Left kidney (tissue), 8 donors: Measurements from ENCODE around the gene DNER. TPM values are rescaled to one million over a fixed set of nuclear protein-coding genes. Genes with fewer than 3 reads are reported as not detected.
"Not testable (repeated sequence)": the region's sequence is repeated elsewhere in the genome, so short reads cannot be mapped to it uniquely, and the experiment has no call there.

Experiments
- DNase-seq: peaks from one replicate; pipeline ENCODE4 v3.0.0-alpha.2; 2013
- long read RNA-seq, 8 donors: transcript quantifications; one replicate each; lab custom pipeline, GENCODE V29; 2026
- polyA plus RNA-seq: library from polyadenylated mRNA; unstranded; fragments of 120-200 nt; gene quantifications from one replicate; pipeline ENCODE4 v1.2.1, GENCODE V29; 2013; ENCODE audit not compliant: insufficient read length

The DNER gene
- 67.2 TPM for polyA plus RNA-seq
- long read RNA-seq, donor 1, transcript DNER-201 (13 exons, 3,260 nt): major isoform, 14 of 14 reads
- long read RNA-seq, donor 1, partial matches to known transcripts: 0 of 14 reads
- long read RNA-seq, donor 1, other reads (novel, unspliced or antisense): 0 of 14 reads
- long read RNA-seq, donor 2, transcript DNER-201 (13 exons, 3,260 nt): major isoform, 9 of 9 reads
- long read RNA-seq, donor 2, partial matches to known transcripts: 0 of 9 reads
- long read RNA-seq, donor 2, other reads (novel, unspliced or antisense): 0 of 9 reads
- long read RNA-seq, donor 3, transcript DNER-201 (13 exons, 3,260 nt): major isoform, 6 of 6 reads
- long read RNA-seq, donor 3, partial matches to known transcripts: 0 of 6 reads
- long read RNA-seq, donor 3, other reads (novel, unspliced or antisense): 0 of 6 reads
- long read RNA-seq, donor 4: 0 reads
- long read RNA-seq, donor 5, transcript DNER-201 (13 exons, 3,260 nt): major isoform, 9 of 9 reads
- long read RNA-seq, donor 5, partial matches to known transcripts: 0 of 9 reads
- long read RNA-seq, donor 5, other reads (novel, unspliced or antisense): 0 of 9 reads
- long read RNA-seq, donor 6, transcript DNER-201 (13 exons, 3,260 nt): major isoform, 10 of 10 reads
- long read RNA-seq, donor 6, partial matches to known transcripts: 0 of 10 reads
- long read RNA-seq, donor 6, other reads (novel, unspliced or antisense): 0 of 10 reads
- long read RNA-seq, donor 7, transcript DNER-201 (13 exons, 3,260 nt): major isoform, 13 of 18 reads
- long read RNA-seq, donor 7, partial matches to known transcripts: 5 of 18 reads
- long read RNA-seq, donor 7, other reads (novel, unspliced or antisense): 0 of 18 reads
- long read RNA-seq, donor 8, transcript DNER-201 (13 exons, 3,260 nt): major isoform, 9 of 9 reads
- long read RNA-seq, donor 8, partial matches to known transcripts: 0 of 9 reads
- long read RNA-seq, donor 8, other reads (novel, unspliced or antisense): 0 of 9 reads

- no peak for DNase-seq
These were observed at the start of gene DNER for GRCh38 chr2:229714080-229714735. Gene DNER (minus strand): TSS chr2:229714555. CDS start chr2:229714423, 132 bp downstream.

GRCh38 chr2:229761663-229762062 lies 47.3 kb upstream of the DNER start:
- DNase-seq: no peak

- DNase-seq: not testable (repeated sequence)
These were observed 43.1 kb upstream of the DNER start for GRCh38 chr2:229757462-229757861.

GRCh38 chr2:229752970-229753729 lies 38.8 kb upstream of the DNER start:
- DNase-seq: no peak

- no peak for DNase-seq
These were observed 35.4 kb upstream of the DNER start for GRCh38 chr2:229749779-229750178.

- DNase-seq: no peak
These were observed 34.6 kb upstream of the DNER start for GRCh38 chr2:229748950-229749349.

GRCh38 chr2:229742691-229743090 lies 28.3 kb upstream of the DNER start:
- not testable (repeated sequence) for DNase-seq

GRCh38 chr2:229740279-229740678 lies 25.9 kb upstream of the DNER start:
- DNase-seq: no peak

- DNase-seq: no peak
These were observed 23.8 kb upstream of the DNER start for GRCh38 chr2:229738024-229738625.

GRCh38 chr2:229734410-229734809 lies 20.1 kb upstream of the DNER start:
- DNase-seq: no peak

- no peak for DNase-seq
These were observed 19.4 kb upstream of the DNER start for GRCh38 chr2:229733611-229734245.

GRCh38 chr2:229732897-229733296 lies 18.5 kb upstream of the DNER start:
- no peak for DNase-seq

GRCh38 chr2:229731916-229732315 lies 17.6 kb upstream of the DNER start:
- no peak for DNase-seq

GRCh38 chr2:229731363-229731762 lies 17.0 kb upstream of the DNER start:
- no peak for DNase-seq

- no peak for DNase-seq
These were observed 14.0 kb upstream of the DNER start for GRCh38 chr2:229728370-229728769.

- no peak for DNase-seq
These were observed 12.3 kb upstream of the DNER start for GRCh38 chr2:229726643-229727042.

GRCh38 chr2:229725716-229726574 lies 11.6 kb upstream of the DNER start:
- no peak for DNase-seq

- not testable (repeated sequence) for DNase-seq
These were observed 8.8 kb upstream of the DNER start for GRCh38 chr2:229723192-229723591.

GRCh38 chr2:229719926-229720647 lies 5.7 kb upstream of the DNER start:
- DNase-seq: no peak
